ENCODE data around the gene OSBP2. TPM values are rescaled to one million over a fixed set of nuclear protein-coding genes. Genes with fewer than 3 reads are reported as not detected.

The OSBP2 gene
- total RNA-seq, 4 donors from 2014 or later = 3.7 to 8.7 (median 4.7) TPM

GRCh38 chr22:30680991-30681770 is 13.5 kb upstream of the OSBP2 start:
- no peaks in the 10 kb centered on the region for H3K9me3 ChIP-seq
- H3K27me3 ChIP-seq = no peaks in the 10 kb centered on the region
- no peaks in the 10 kb centered on the region for H3K4me1 ChIP-seq
- H3K27ac ChIP-seq = no peak overlapping the region
- H3K36me3 ChIP-seq = no peaks in the 10 kb centered on the region
- no peak for DNase-seq
- TF ChIP-seq CTCF (IDR thresholded peaks at IDR 0.05) (no peak), POLR2A (IDR thresholded peaks at IDR 0.05) (no peak)
- no peak overlapping the region for H3K4me3 ChIP-seq

- no peaks in the 10 kb centered on the region for H3K36me3 ChIP-seq
- no peaks in the 10 kb centered on the region for H3K27me3 ChIP-seq
- H3K4me1 ChIP-seq = no peaks in the 10 kb centered on the region
- no peak for DNase-seq
- no peak overlapping the region for H3K27ac ChIP-seq
- H3K4me3 ChIP-seq = no peak overlapping the region
- no peak for TF ChIP-seq CTCF (IDR thresholded peaks at IDR 0.05)
- TF ChIP-seq POLR2A (IDR thresholded peaks at IDR 0.05) = no peak
- H3K9me3 ChIP-seq = no peaks in the 10 kb centered on the region
Observed at GRCh38 chr22:30681831-30682230, 12.8 kb upstream of the OSBP2 start.

GRCh38 chr22:30685178-30685577 is 9.5 kb upstream of the OSBP2 start:
- Histone ChIP-seq H3K4me3 (no peak overlapping the region), H3K27me3 (no peaks in the 10 kb centered on the region), H3K27ac (no peak overlapping the region), H3K36me3 (no peaks in the 10 kb centered on the region), H3K9me3 (no peaks in the 10 kb centered on the region), H3K4me1 (no peaks in the 10 kb centered on the region)
- TF ChIP-seq POLR2A (IDR thresholded peaks at IDR 0.05) (no peak), CTCF (IDR thresholded peaks at IDR 0.05) (no peak)
- DNase-seq = no peak

GRCh38 chr22:30687358-30687757 is 7.3 kb upstream of the OSBP2 start:
- Histone ChIP-seq H3K4me1 (no peaks in the 10 kb centered on the region), H3K27me3 (no peaks in the 10 kb centered on the region), H3K9me3 (no peaks in the 10 kb centered on the region), H3K4me3 (no peak overlapping the region), H3K36me3 (no peaks in the 10 kb centered on the region), H3K27ac (peak overlapping the region in 1 of 4 donors; percentile 15)
- no peak for TF ChIP-seq POLR2A (IDR thresholded peaks at IDR 0.05)
- no peak for TF ChIP-seq CTCF (IDR thresholded peaks at IDR 0.05)
- DNase-seq = no peak

- no peaks in the 10 kb centered on the region for H3K9me3 ChIP-seq
- no peaks in the 10 kb centered on the region for H3K36me3 ChIP-seq
- DNase-seq = no peak
- TF ChIP-seq POLR2A (IDR thresholded peaks at IDR 0.05) (no peak), CTCF (IDR thresholded peaks at IDR 0.05) (no peak)
- H3K27ac ChIP-seq = no peak overlapping the region
- H3K4me3 ChIP-seq = no peak overlapping the region
- H3K4me1 ChIP-seq = peaks cover 0 to 8% (median 0%) of the 10 kb centered on the region in 4 donors
- no peaks in the 10 kb centered on the region for H3K27me3 ChIP-seq
Observed at GRCh38 chr22:30689622-30690021, 5.1 kb upstream of the OSBP2 start.
